ACHN (cell line): ENCODE results near the gene OR10D3.
A peak's percentile ranks its signal among the peaks of the same experiment; 100 is the strongest.
"Not testable (repeated sequence)": the region's sequence is repeated elsewhere in the genome, so short reads cannot be mapped to it uniquely, and the experiment has no call there.

Experiments used
- DNase-seq: peaks from one replicate; pipeline ENCODE4 v3.0.0-alpha.2; 2015
- in situ Hi-C: cut with HindIII; loops from 2 replicates; pipeline ENCODE4 v1.10.0; 2017; ENCODE audit warnings: low sequenced_read_pairs, low pct_ligation_motif_present, low pct_unique_long_range_greater_than_20kb

Gene OR10D3

DNA sequence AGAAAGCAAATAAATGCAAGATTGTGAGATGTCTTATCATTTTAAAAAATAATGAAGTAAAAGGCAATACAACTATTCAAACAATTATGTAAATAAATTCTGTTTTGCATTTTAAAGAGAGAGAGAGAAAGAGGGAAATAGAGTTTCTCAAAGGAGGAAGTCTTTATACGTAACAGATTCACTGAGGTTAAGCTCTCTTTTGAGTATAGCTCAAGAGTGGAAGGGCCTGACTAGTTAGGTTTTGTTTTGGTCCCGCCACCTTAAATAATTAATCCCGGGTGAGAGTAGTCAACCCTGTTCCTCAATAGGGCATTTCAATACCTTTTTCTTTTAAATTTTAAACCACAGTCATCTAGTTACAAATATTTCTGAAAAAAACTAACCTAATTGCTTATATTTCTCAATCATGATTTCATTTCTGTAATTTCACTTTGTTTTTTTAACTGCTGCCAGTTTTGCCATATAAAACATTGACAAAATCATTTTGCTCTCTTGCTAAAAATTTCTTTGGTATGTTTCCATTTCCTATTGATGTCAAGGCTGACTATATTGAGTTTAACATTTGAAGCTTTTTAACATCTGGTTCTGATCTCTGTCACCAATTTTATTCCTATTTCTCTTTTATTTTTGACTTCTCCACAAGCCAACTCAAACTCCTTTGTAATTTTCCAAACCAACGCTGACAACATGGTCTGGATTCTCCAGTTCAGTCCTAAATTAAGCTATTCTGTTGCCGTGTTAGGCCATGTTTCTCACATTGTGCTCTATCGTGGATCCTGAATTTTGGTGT, 10.3 kb downstream of the OR10D3 start:
- in situ Hi-C loops: no loop called here
- no peak for DNase-seq

DNA sequence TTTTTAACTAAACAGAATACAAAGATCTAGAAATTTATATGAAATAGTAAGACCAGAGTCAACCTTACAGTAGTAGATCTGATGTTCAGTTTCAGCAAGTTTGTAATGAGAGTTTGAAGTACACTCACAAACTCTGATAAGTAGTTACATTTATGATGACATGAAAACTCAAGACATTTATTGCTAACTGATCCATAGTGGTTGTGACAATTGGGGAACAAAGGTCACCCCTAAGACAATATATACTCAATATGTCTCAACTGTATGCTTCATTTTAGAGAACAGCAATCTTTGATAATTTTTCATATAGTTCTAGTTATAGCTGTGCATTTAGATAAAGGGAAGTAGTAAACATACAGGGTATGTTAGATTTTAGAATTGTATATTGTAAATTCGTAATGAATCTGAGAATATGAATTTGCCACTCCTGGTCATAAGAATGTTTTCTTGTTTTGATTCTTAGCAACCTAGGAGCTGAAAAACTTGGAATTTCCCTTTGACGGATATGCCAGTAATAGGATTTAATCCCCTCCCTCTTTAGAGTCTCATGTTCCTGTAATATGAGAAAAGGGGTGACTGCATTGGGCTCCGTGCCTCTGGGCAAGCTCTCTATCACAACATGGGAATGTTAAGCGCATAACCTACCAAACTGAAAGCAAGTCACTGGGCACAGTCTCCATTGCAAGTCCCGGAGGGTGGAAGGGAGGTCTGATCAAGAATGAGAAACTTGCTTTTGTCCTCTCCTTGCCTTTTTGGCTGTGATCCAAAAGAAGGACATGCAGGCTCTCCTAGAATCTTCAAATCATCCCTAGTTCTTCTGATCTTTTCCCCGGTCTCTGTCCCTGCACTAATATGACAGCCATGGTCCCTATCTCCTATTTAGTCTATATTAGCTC, 11.4 kb downstream of the OR10D3 start:
- in situ Hi-C loops: no loop called here
- DNase-seq: no peak

DNA sequence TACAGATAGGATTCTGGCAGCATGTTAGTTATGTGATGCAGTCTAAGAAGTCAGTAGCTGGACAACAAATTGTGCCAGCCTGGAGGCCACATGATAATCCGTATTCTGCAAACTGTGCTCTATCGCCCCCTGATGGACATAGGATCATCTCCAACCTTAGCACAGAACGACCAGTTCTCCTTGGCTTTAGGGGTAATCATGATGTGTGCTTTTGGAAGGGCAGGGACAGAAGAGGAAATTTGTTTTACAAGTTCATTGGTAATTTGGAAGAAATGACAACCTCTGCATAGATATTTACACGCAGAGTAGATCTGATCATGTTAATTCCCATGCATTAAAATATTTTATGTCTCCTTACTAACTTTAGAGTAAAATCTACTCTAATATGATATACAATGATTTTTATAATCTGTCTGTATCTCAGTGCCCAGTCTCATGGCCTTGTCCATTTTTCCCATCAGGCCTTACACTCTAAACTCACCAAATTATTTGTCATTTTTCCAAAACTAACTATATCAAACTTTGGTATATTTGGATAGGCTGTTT, 12.1 kb downstream of the OR10D3 start:
- in situ Hi-C loops: no loop called here
- DNase-seq: peak; percentile 55

DNA sequence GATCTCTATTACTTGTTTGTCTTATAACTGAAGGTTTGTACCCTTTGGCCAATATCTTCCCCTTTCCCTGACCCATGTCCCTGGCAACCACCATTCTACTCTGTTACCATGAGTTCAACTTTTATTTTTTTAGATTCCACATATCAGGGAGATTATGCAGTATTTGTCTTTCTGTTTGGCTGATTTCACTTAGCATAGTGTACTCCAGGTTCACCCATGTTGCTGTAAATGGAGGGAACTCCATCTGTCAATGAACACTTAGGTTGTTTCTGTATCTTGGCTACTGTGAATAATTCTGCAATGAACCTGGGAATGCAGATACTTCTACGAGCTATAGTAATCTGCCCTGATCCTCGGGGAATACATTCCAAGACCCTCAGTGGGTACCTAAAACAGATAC, 14.9 kb downstream of the OR10D3 start:
- DNase-seq: no peak
- in situ Hi-C loops: no loop called here

DNA sequence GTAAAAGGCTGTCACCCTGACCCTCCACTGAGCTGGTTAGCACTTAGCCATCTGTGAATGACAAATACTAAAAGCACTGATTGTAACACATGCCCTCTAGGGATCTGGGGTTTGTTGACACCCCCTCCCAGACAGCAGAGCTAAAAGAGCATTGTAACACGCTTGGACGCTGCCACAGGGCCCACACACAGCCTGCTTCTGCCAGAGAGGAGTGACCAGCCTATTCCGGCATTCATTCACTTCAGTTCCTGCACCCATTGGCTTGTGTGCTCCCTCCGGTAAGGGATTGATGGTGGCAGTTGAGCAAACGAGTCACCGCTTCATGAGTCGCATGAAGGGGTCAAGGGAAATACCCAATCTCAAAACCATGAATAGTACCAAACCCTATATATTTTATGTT, 15.8 kb downstream of the OR10D3 start:
- no peak for DNase-seq
- in situ Hi-C loops: no loop called here

DNA sequence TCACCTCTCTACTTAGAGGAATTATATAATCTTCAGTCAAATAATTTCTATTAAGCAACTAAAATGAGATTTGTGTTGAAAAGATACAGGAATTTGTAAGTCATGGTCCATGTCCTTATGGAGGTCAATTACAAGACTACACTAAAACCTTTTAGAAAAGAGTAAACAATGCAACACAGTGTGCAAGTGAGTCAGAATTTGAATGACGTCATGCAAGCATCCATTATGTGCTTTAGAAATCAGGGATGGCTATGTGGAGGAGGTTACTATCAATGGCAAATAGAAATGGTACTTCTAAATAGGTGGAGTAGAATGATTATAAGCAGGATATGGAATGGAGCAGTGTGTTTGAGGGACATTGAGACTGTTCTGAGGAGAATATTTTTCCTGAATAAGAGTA, 16.6 kb downstream of the OR10D3 start:
- in situ Hi-C loops: no loop called here
- DNase-seq: no peak

DNA sequence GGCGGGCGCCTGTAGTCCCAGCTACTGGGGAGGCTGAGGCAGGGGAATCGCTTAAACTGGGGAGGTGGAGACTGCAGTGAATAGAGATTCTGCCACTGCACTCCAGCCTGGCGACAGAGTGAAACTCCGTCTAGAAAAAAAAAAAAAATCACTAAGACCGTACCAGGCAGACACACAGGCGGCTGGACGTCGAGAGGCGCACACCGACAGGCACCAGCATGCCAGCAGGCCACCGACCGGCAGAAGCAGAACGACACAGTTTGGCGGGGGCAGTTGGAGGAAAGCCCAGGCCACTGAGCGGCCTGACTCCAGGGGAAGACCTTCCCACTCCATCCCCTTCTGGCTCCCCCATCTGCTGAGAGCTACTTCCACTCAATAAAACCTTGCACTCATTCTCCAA, 17.5 kb downstream of the OR10D3 start:
- in situ Hi-C loops: no loop called here
- DNase-seq: no peak

DNA sequence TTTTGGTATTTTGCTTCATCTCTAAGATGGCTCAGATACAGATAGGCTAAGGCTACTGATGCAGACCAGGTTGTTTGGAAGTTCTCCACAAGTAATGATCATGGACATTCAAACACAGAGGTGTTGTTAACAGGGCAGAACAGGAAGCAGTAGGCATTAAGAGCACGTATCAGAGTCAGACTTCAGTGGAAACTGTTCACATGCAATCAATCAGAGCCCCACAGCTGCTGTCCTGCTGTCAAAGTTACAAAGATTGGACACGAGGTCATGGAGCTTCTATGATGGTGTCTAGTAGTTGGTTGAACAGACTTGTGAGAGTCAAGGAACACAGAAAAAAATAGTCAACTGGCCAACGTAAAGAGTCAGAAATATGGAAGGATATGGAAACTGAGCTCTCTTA, 19.8 kb downstream of the OR10D3 start:
- in situ Hi-C loops: no loop called here
- DNase-seq: no peak

DNA sequence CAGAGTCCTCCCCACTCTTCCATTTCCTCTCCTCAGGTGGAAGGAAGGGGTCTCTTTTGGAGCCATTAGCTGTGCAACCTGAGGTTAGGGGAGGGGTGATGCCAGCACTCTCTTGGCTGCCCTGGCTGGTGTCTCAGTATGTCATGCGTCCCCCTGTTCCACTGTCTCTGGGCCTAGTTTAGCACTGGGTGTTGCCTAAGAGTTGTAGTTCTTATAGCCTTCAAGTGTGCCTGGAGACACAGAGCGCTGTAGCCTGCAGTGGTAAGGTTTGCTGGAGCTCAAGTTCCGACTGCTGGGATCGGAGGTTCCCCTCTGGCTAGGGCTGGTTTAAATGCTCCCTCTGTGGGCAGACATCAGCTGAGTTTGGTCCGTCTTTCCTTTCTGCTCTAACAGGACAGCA, 20.9 kb downstream of the OR10D3 start:
- no peak for DNase-seq
- in situ Hi-C loops: no loop called here

DNA sequence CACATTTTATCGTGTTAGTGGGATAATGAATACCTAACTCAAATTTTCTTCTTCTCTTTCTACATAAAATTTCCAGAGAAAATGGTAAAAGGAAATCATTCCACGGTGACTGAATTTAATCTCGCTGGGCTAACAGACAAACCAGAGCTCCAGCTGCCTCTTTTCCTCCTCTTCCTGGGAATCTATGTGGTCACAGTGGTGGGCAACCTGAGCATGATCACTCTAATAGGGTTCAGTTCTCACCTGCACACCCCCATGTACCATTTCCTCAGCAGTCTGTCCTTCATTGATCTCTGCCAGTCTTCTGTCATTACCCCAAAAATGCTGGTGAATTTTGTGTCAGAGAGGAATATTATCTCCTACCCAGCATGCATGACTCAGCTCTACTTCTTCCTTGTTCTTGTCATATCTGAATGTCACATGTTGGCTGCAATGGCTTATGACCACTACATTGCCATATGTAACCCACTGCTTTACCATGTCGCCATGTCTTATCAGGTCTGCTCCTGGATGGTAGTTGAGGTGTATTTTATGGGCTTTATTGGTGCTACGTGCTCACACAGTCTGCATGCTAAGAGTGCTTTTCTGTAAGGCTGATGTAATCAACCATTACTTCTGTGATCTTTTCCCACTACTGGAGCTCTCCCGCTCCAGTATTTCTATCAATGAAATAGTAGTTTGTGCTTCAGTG, 24.1 kb downstream of the OR10D3 start:
- DNase-seq: no peak
- in situ Hi-C loops: no loop called here

DNA sequence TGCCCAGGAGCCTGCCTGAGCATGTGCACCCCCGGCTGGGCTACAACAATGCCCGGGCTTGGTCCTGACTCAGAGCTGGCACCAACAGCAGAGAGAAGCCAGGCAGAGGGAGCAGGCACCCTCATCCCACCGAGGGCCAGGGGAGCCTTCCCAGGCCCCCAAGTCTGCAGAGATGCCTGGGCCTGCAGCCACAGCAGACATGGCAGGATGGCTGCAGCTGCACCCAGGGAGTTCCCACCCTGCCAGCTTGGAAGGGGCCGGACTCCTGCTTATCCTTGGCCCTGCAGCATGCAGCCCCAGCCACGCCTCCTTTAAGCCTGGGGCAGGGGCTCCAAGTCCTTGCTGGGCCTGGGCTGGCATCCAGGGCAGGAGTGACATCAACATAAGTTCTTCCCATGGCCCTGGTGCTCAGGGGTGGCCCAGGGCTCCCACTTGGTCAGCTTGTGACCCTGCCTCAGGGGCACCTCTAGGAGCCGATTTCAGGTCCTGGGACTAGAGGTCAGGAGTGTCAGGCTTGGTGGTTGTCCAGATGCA, 26.7 kb downstream of the OR10D3 start:
- in situ Hi-C loops: no loop called here
- no peak for DNase-seq

DNA sequence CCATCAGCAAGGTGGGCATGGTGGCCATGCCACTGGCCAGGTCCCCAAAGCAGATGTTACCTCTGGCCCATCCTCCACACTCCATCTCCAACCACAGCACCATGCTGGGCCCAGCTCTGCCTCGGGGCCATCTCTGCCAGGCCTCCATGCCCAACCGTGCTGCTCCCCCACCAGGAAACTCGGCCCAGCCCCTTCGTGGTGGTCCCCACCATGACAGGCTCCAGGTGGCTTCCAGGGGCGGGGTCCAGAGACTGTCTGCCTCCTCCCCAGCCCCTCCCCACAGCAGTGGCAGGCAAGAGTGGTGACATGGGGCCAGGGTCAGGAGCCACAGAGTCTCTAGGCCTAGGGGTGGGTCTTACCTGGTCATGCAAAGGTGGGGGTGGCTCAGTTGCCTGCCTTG, 27.3 kb downstream of the OR10D3 start:
- DNase-seq: no peak
- in situ Hi-C loops: no loop called here

DNA sequence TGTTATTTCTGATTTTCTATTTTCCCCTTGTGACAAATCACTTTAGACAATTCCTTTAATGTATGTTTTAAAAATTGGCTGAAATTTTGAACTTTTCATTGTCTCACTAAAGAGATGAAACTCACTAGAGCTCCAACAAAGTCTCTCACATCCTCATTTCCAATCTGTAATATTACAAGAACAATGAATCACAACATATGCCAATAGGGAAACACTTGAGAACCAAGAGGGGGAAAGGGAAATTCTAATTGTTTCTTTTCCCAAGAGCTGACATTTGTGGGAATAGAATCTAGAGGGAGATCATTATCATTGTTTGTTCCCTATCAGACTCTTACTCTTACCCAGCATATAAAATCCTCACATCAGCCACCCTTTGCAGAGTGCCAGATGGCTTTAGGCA, 28.2 kb downstream of the OR10D3 start:
- DNase-seq: no peak
- in situ Hi-C loops: no loop called here

DNA sequence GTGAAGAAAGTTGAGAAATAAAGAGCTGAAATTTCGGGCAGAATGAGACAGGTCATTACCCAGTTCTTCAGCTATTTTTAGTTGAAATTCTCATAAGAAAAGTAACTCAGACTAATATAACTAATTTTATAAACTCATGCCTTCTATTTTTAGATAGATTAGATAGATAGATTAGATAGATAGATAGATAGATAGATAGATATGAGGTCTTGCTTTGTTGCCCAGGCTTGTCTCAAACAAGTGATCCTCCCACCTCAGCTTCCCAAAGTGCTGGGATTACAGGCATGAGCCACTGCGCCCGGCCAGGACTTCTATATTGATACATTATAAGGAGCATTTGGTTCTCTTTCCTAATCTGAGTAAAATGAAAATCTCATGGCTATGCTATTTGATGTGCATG, 30.9 kb downstream of the OR10D3 start:
- in situ Hi-C loops: no loop called here

DNA sequence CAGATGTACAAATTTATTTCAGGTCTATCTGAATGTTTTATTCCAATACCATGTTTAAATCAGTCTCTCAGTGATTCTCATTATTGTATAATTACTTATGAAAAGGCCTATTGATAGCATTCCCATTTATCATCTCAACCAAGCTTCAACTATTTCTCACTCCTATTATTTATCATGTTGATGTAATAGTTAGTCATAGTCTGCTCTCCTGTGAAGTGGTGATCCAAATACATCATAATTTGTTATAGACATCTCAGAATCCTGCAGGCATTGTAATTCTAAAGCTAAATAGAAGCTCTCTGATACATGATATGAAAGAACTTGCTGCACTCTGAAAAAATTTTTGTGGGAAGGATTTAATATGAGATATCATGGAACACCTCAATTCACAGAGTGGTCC, 36.0 kb downstream of the OR10D3 start:
- in situ Hi-C loops: no loop called here
- DNase-seq: no peak

More for the DNA sequence above, 30.9 kb downstream of the OR10D3 start:
- DNase-seq: no peak

DNA sequence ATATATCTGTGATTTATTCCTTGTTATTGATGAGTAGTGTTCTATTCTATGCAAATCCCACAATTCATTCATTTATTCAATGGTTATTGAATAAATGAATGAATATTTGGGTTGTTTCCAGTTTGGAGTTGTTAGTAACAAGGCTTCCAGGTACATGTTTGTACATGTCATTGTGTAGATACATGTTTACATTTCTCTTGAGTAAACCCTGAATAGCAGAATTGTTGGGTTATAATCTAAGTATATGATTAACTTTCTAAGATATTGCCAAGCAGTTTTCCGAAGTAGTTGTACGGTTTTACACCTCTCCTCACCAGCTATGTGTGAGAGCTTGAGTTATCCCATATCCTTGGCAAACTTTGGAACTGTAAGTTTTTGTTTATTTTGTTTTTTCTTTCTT, 39.3 kb downstream of the OR10D3 start:
- no peak for DNase-seq
- in situ Hi-C loops: no loop called here

DNA sequence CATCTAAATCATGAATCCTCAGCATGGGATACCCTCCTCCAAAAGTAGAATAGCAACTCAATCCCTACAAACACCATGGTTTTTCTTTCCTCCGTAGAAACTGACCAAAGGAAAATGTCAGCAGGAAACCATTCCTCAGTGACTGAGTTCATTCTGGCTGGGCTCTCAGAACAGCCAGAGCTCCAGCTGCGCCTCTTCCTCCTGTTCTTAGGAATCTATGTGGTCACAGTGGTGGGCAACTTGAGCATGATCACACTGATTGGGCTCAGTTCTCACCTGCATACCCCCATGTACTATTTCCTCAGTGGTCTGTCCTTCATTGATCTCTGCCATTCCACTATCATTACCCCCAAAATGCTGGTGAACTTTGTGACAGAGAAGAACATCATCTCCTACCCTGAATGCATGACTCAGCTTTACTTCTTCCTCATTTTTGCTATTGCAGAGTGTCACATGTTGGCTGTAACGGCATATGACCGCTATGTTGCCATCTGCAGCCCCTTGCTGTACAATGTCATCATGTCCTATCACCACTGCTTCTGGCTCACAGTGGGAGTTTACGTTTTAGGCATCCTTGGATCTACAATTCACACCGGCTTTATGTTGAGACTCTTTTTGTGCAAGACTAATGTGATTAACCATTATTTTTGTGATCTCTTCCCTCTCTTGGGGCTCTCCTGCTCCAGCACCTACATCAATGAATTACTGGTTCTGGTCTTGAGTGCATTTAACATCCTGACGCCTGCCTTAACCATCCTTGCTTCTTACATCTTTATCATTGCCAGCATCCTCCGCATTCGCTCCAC, 41.7 kb downstream of the OR10D3 start:
- in situ Hi-C loops, DNase-seq: not testable (repeated sequence)

DNA sequence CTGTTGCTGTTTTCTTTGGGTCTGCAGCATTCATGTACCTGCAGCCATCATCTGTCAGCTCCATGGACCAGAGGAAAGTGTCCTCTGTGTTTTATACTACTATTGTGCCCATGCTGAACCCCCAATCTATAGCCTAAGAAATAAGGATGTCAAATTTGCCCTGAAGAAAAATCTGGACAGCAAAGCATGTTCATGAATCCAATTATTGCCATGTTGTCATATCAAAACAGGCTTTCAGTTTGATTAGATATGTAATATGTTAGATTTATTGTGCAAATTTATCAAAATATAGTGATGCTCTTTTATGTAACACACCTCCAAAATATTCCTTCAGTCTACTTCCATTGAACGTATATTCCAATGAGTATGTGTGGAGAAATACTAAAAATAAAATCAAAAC, 42.3 kb downstream of the OR10D3 start:
- in situ Hi-C loops: no loop called here
- no peak for DNase-seq
